GM12878 (cell line): ENCODE results near the gene COPS3. TPM values are rescaled to one million over a fixed set of nuclear protein-coding genes. Genes with fewer than 3 reads are reported as not detected.

Experiments used
- ATAC-seq: fragments of 200-7000 bp; cut with Tn5 transposase; 3 replicates; pipeline ENCODE4 v1.9.1; 2020; ENCODE audit warnings: mild to moderate bottlenecking, moderate library complexity
- BruUV-seq: library from RNA; stranded (reverse); fragments of 400-500 nt; replicated peaks from 2 replicates; lab custom pipeline; 2021; lab: Mats Ljungman, UMichigan
- CTCF ChIA-PET: fragments of 300-600 bp; sonication (Branson Sonifier 250); formaldehyde crosslinking; extraction: SDS; loops from one replicate; lab custom pipeline; 2021; ENCODE audit warnings: inconsistent platforms; lab: Yijun Ruan, JAX
- POLR2A ChIA-PET: fragments of 350-600 bp; formaldehyde crosslinking; extraction: SDS; loops from one replicate; lab custom pipeline; 2021; ENCODE audit warnings: inconsistent platforms; lab: Charles Lee
- RAD21 ChIA-PET: fragments of 300-600 bp; sonication (Branson Sonifier 250); formaldehyde crosslinking; loops from one replicate; lab custom pipeline; 2023; ENCODE audit warnings: antibody characterized with exemption; ENCODE audit not compliant: unreplicated experiment; lab: Charles Lee
- SMC1A ChIA-PET: fragments of 300-600 bp; sonication (Branson Sonifier 250); formaldehyde crosslinking; loops from one replicate; lab custom pipeline; 2023; ENCODE audit not compliant: unreplicated experiment, uncharacterized antibody; lab: Charles Lee
- DNase-seq: peaks from one replicate; pipeline ENCODE4 v3.0.0-alpha.2; 2011; ENCODE audit warnings: low read depth, low spot score
- FAIRE-seq: peaks from 3 replicates; lab custom pipeline; 2011; peaks lifted over from hg19 to GRCh38; lab: Jason Lieb, UNC
- H2AFZ ChIP-seq: 2 replicates; pipeline ENCODE4 v1.6.0; 2011; ENCODE audit warnings: low read depth, low read length, control low read depth; ENCODE audit not compliant: control insufficient read depth
- H3K27ac ChIP-seq: 2 replicates; pipeline ENCODE4 v1.5.1; 2011; ENCODE audit warnings: control low read depth; ENCODE audit not compliant: control insufficient read depth, insufficient read depth
- H3K27me3 ChIP-seq, 2 experiments: replicated peaks in 1 of 2; 2 replicates each; pipeline versions ENCODE4 v1.6.0 to v1.6.1; 2011; ENCODE audit warnings: low read length in 1 of 2; ENCODE audit not compliant: control insufficient read depth in 2 of 2, insufficient read depth in 2 of 2
- H3K36me3 ChIP-seq, 2 experiments: 2 replicates each; pipeline ENCODE4 v1.5.1; 2011; ENCODE audit warnings: low read length in 1 of 2; ENCODE audit not compliant: control insufficient read depth in 2 of 2, insufficient read depth in 2 of 2
- H3K4me1 ChIP-seq: 2 replicates; pipeline ENCODE4 v1.6.1; 2011; ENCODE audit warnings: mild to moderate bottlenecking, low read length, moderate library complexity, mixed read lengths; ENCODE audit not compliant: control insufficient read depth, insufficient read depth
- H3K4me2 ChIP-seq: 2 replicates; pipeline ENCODE4 v1.6.0; 2011; ENCODE audit warnings: control low read depth; ENCODE audit not compliant: control insufficient read depth, insufficient read depth
- H3K4me3 ChIP-seq: fragments of 200-600 bp; sonication (generic); 2 replicates; pipeline ENCODE4 v1.5.1; 2016
- H3K79me2 ChIP-seq: 2 replicates; pipeline ENCODE4 v1.6.0; 2011; ENCODE audit warnings: low read length; ENCODE audit not compliant: control insufficient read depth, insufficient read depth
- H3K9ac ChIP-seq: 2 replicates; pipeline ENCODE4 v1.8.0; 2011; ENCODE audit warnings: low read length, control low read depth, mixed read lengths; ENCODE audit not compliant: control insufficient read depth, insufficient read depth
- H3K9me3 ChIP-seq: replicated peaks from 3 replicates; pipeline ENCODE4 v1.5.1; 2011; ENCODE audit warnings: mild to moderate bottlenecking, low read length; ENCODE audit not compliant: control insufficient read depth, insufficient read depth
- H4K20me1 ChIP-seq: 2 replicates; pipeline ENCODE4 v1.6.0; 2011; ENCODE audit not compliant: control insufficient read depth, insufficient read depth
- EP300 ChIP-seq, 2 experiments: fragments of 150-350 bp in 1 of 2; IDR thresholded peaks; 2 replicates each; pipeline ENCODE4 v1.6.1; 2011 to 2012; ENCODE audit warnings: low read depth in 2 of 2, low read length in 2 of 2, borderline replicate concordance in 1 of 2, improper control_type of control experiment in 1 of 2, inconsistent platforms in 1 of 2; ENCODE audit not compliant: control insufficient read depth in 1 of 2
- ETV6 ChIP-seq, 2 experiments: fragments of 450-650 bp in 1 of 2; IDR thresholded peaks in 1 of 2; conservative IDR thresholded peaks in 1 of 2; 2 replicates each; pipeline ENCODE4 v1.6.1; 2014; ENCODE audit warnings: antibody characterized with exemption in 1 of 2, borderline replicate concordance in 1 of 2, low read depth in 1 of 2, mild to moderate bottlenecking in 1 of 2, moderate library complexity in 1 of 2
- HDGF ChIP-seq: fragments of 450-650 bp; IDR thresholded peaks from 2 replicates; pipeline ENCODE4 v1.6.1; 2016; ENCODE audit warnings: antibody characterized with exemption
- LARP7 ChIP-seq: fragments of 450-650 bp; IDR thresholded peaks from 2 replicates; pipeline ENCODE4 v1.6.1; 2017; ENCODE audit warnings: mild to moderate bottlenecking
- NFYB ChIP-seq: IDR thresholded peaks from 2 replicates; pipeline ENCODE4 v1.6.1; 2011; ENCODE audit warnings: low read depth, mild to moderate bottlenecking, low read length, improper control_type of control experiment, moderate library complexity; ENCODE audit not compliant: insufficient read depth
- RELA ChIP-seq: fragments of 450-650 bp; IDR thresholded peaks from 2 replicates; pipeline ENCODE4 v1.8.0; 2014; ENCODE audit warnings: borderline replicate concordance; ENCODE audit not compliant: partially characterized antibody
- SKIL ChIP-seq: fragments of 450-650 bp; IDR thresholded peaks from 2 replicates; pipeline ENCODE4 v1.6.1; 2017; ENCODE audit warnings: mild to moderate bottlenecking, low read depth, inconsistent platforms; ENCODE audit not compliant: poor library complexity, severe bottlenecking
- SMAD1 ChIP-seq: fragments of 450-650 bp; IDR thresholded peaks from 2 replicates; pipeline ENCODE4 v1.6.1; 2018; ENCODE audit warnings: mild to moderate bottlenecking, low read depth; ENCODE audit not compliant: partially characterized antibody
- SMAD5 ChIP-seq: IDR thresholded peaks from 2 replicates; pipeline ENCODE4 v1.6.1; 2016; ENCODE audit warnings: antibody characterized with exemption, low read depth
- SPI1 ChIP-seq: IDR thresholded peaks from 2 replicates; pipeline ENCODE4 v1.6.1; 2011; ENCODE audit warnings: low read depth, mild to moderate bottlenecking, low read length, moderate library complexity, borderline replicate concordance; ENCODE audit not compliant: insufficient read depth
- SUPT20H ChIP-seq: IDR thresholded peaks from 2 replicates; pipeline ENCODE4 v1.6.1; 2011; ENCODE audit warnings: low read depth, mild to moderate bottlenecking, low read length, moderate library complexity, borderline replicate concordance; ENCODE audit not compliant: control insufficient read depth
- SUZ12 ChIP-seq: fragments of 200-600 bp; sonication (generic); IDR thresholded peaks from one replicate; pipeline ENCODE4 v1.6.1; 2018; ENCODE audit warnings: antibody characterized with exemption, mild to moderate bottlenecking; ENCODE audit not compliant: unreplicated experiment
- WGBS: methylation state at CpG from one replicate; pipeline ENCODE4 v1.1.6; 2016; ENCODE audit warnings: low lambda C conversion rate; ENCODE audit not compliant: insufficient replicate concordance, insufficient coverage; ENCODE audit errors: missing lambda C conversion rate; 5-methylcytosine and 5-hydroxymethylcytosine counted together
- in situ Hi-C: fragments of 300-500 bp; cut with MboI; formaldehyde crosslinking; loops from 9 replicates; pipeline ENCODE4 v1.14.3; 2018; ENCODE audit warnings: mixed read lengths
- intact Hi-C: fragments of 100-400 bp; cut with micrococcal nuclease; formaldehyde crosslinking; loops from one replicate; pipeline ENCODE4 v1.14.2; 2022; ENCODE audit not compliant: unreplicated experiment
- polyA plus RNA-seq, 11 experiments: library from polyadenylated mRNA; depleted of rRNA in 4 of 11; unstranded in 6 of 11; stranded (reverse) in 5 of 11; fragments of >200 nt; fragmentation: Nextera tagmentation in 4 of 11; fragmentation: Illumina TruSeq in 1 of 11; extraction: Ambion mirVana in 4 of 11; extraction: Trizol in 1 of 11; gene quantifications; 1 replicate in 1 of 11; 2 replicates in 10 of 11; pipeline versions ENCODE4 v1.2.1 to v1.2.3, GENCODE V29; 2011 to 2016; ENCODE audit warnings: inconsistent platforms in 2 of 11, missing spikeins in 2 of 11, low read depth in 1 of 11
- total RNA-seq, 4 experiments: library from RNA; depleted of rRNA in 3 of 4; stranded (reverse); fragments of >200 nt in 3 of 4; fragmentation: Illumina TruSeq in 1 of 4; extraction: Trizol in 1 of 4; gene quantifications; 2 replicates each; pipeline versions ENCODE4 v1.2.1 to v1.2.3, GENCODE V29; 2013 to 2021

The COPS3 gene
- total and polyA plus RNA-seq, 10 of the 15 experiments (the other 5 are each of a cell fraction or from before 2014, with no cell fraction given), result 99.7 to 187 (median 133) TPM

- no peak overlapping the region for H3K9ac ChIP-seq
- WGBS, result 78% methylated on average over 5 of the region's 5 CpGs
- POLR2A ChIA-PET, result no interaction called here
- FAIRE-seq (no peak), ATAC-seq (no peak), DNase-seq (no peak)
- H3K27me3 ChIP-seq, result no peaks in the 10 kb centered on the region
- in situ Hi-C loops (no loop called here), intact Hi-C loops (loop anchor here (5.0 kb wide), 1 partner anchor 37 kb away; no protein-coding TSS in a partner anchor)
- no peaks in the 10 kb centered on the region for H3K9me3 ChIP-seq
- no TSS peak for BruUV-seq
- no peaks in the 10 kb centered on the region for H4K20me1 ChIP-seq
- no peak overlapping the region for H3K27ac ChIP-seq
- H2AFZ ChIP-seq, result no peak overlapping the region
- H3K79me2 ChIP-seq, result no peaks in the 10 kb centered on the region
- RAD21 ChIA-PET, result interaction anchor here (1.0 to 2.8 kb wide), 2 partner anchors 172 to 247 kb away, joined by 3 to 11 read pairs; no protein-coding TSS in a partner anchor
- CTCF ChIA-PET, result interaction anchor here (3.2 to 3.3 kb wide), 2 partner anchors 35 to 315 kb away, joined by 13 to 21 read pairs; no protein-coding TSS in a partner anchor
- no peaks in the 10 kb centered on the region for H3K4me1 ChIP-seq
- no peak overlapping the region for H3K4me2 ChIP-seq
- no peak overlapping the region for H3K4me3 ChIP-seq
- no peaks in the 10 kb centered on the region for H3K36me3 ChIP-seq
- TF ChIP-seq SMAD5, result no peak
- SMC1A ChIA-PET, result no interaction called here
Measured at GRCh38 chr17:17314501-17315071, 33.5 kb upstream of the COPS3 start.

GRCh38 chr17:17313350-17313991 lies 32.4 kb upstream of the COPS3 start:
- no peaks in the 10 kb centered on the region for H3K9me3 ChIP-seq
- in situ Hi-C loops, result no loop called here
- no peak overlapping the region for H3K9ac ChIP-seq
- no peaks in the 10 kb centered on the region for H3K4me1 ChIP-seq
- H3K27ac ChIP-seq, result no peak overlapping the region
- DNase-seq (no peak), FAIRE-seq (peak; percentile 96), ATAC-seq (peak; percentile 100)
- 25% methylated on average over 12 of the region's 12 CpGs for WGBS
- RAD21 ChIA-PET, result interaction anchor here (0.8 to 2.8 kb wide), 5 partner anchors 12 to 171 kb away, joined by 3 to 11 read pairs (median 3); partner anchors contain the start of gene COPS3
- peak overlapping the region; percentile 81 for H2AFZ ChIP-seq
- POLR2A ChIA-PET, result no interaction called here
- H3K27me3 ChIP-seq, result no peaks in the 10 kb centered on the region
- SMC1A ChIA-PET, result interaction anchor here (1.0 to 2.4 kb wide), 6 partner anchors 33 to 314 kb away, joined by 3 to 12 read pairs (median 4); partner anchors contain the start of gene COPS3
- no peaks in the 10 kb centered on the region for H3K36me3 ChIP-seq
- H3K4me2 ChIP-seq, result no peak overlapping the region
- CTCF ChIA-PET, result interaction anchor here (0.7 to 3.3 kb wide), 16 partner anchors 12 to 917 kb away, joined by 3 to 21 read pairs (median 4); no protein-coding TSS in a partner anchor
- no peaks in the 10 kb centered on the region for H4K20me1 ChIP-seq
- H3K79me2 ChIP-seq, result no peaks in the 10 kb centered on the region
- H3K4me3 ChIP-seq, result no peak overlapping the region
- intact Hi-C loops, result loop anchor here (1.0 to 5.0 kb wide), 2 partner anchors 36 to 312 kb away; no protein-coding TSS in a partner anchor
- BruUV-seq, result no TSS peak
- TF ChIP-seq NFYB (no peak), EP300 (IDR thresholded peaks at IDR 0.05; ENCODE audit: borderline replicate concordance in 1 of 2, control insufficient read depth in 1 of 2, low read depth in 2 of 2, low read length in 2 of 2) (no peak), LARP7 (no peak), RELA (no peak), SMAD1 (no peak), SUZ12 (no peak), ETV6 (conservative IDR thresholded peaks at IDR 0.05 in 1 of 2, IDR thresholded peaks at IDR 0.05 in 1 of 2; ENCODE audit: borderline replicate concordance in 1 of 2, low read depth in 1 of 2) (no peak), SPI1 (no peak), SKIL (no peak), SUPT20H (no peak), HDGF (no peak)
